Naive B cell (primary cell): ENCODE data around the gene LDLRAD4. TPM values are rescaled to one million over a fixed set of nuclear protein-coding genes. Genes with fewer than 3 reads are reported as not detected.
A peak's percentile ranks its signal among the peaks of the same experiment; 100 is the strongest.

Source experiments
- ATAC-seq, 2 donors: fragments of 150-1000 bp; cut with Tn5 transposase; 2 replicates each; pipeline ENCODE4 v1.10.0; 2021; ENCODE audit warnings: low read depth in 2 of 2, mild to moderate bottlenecking in 2 of 2, moderate library complexity in 2 of 2
- DNase-seq: peaks from one replicate; pipeline ENCODE4 v3.0.0; 2022
- H3K27ac Mint-ChIP-seq, 6 donors: one replicate each; pipeline ENCODE4 v1.8.0; 2020 to 2022; ENCODE audit warnings: mild to moderate bottlenecking in 6 of 6, mixed read lengths in 6 of 6, moderate library complexity in 5 of 6, inconsistent platforms in 2 of 6
- H3K27me3 Mint-ChIP-seq, 3 donors: one replicate each; pipeline ENCODE4 v1.8.0; 2021 to 2022; ENCODE audit warnings: mixed read lengths in 3 of 3, mild to moderate bottlenecking in 1 of 3
- H3K36me3 Mint-ChIP-seq, 2 donors: one replicate each; pipeline ENCODE4 v1.8.0; 2020 to 2022; ENCODE audit warnings: mixed read lengths in 2 of 2, inconsistent platforms in 1 of 2, mild to moderate bottlenecking in 1 of 2
- H3K4me1 Mint-ChIP-seq, 3 donors: one replicate each; pipeline ENCODE4 v1.8.0; 2020 to 2022; ENCODE audit warnings: mixed read lengths in 3 of 3, inconsistent platforms in 1 of 3, mild to moderate bottlenecking in 1 of 3, moderate library complexity in 1 of 3
- H3K4me3 Mint-ChIP-seq, 8 donors: one replicate each; pipeline ENCODE4 v1.8.0; 2020 to 2022; ENCODE audit warnings: mild to moderate bottlenecking in 8 of 8, mixed read lengths in 8 of 8, moderate library complexity in 8 of 8, inconsistent platforms in 2 of 8
- H3K9me3 Mint-ChIP-seq, 7 donors: one replicate each; pipeline ENCODE4 v1.8.0; 2020 to 2022; ENCODE audit warnings: mixed read lengths in 7 of 7, mild to moderate bottlenecking in 5 of 7, inconsistent platforms in 2 of 7, moderate library complexity in 1 of 7
- polyA plus RNA-seq, 6 donors: library from polyadenylated mRNA; unstranded; fragments of 300-500 nt; fragmentation: Illumina TruSeq; gene quantifications; one replicate each; pipeline ENCODE4 v1.2.3, GENCODE V29; 2021; ENCODE audit warnings: low read depth in 6 of 6

LDLRAD4 gene
- polyA plus RNA-seq, 6 donors from 2014 or later: 6.4 to 16.1 (median 9.2) TPM

GRCh38 chr18:13223311-13224143, 5.0 kb downstream of the LDLRAD4 start:
- H3K36me3 Mint-ChIP-seq: peaks cover 0 to 4% of the 10 kb centered on the region in 2 donors
- DNase-seq: no peak
- peaks cover 25 to 46% (median 25%) of the 10 kb centered on the region in 3 donors for H3K27me3 Mint-ChIP-seq
- no peaks in the 10 kb centered on the region for H3K9me3 Mint-ChIP-seq
- H3K27ac Mint-ChIP-seq: peak overlapping the region in 1 of 6 donors; percentile 60
- peaks cover 11% of the 10 kb centered on the region in 3 donors for H3K4me1 Mint-ChIP-seq
- no peak overlapping the region for H3K4me3 Mint-ChIP-seq
- ATAC-seq: no peak

GRCh38 chr18:13225261-13225660, 6.7 kb downstream of the LDLRAD4 start:
- Mint-ChIP-seq H3K4me3 (no peak overlapping the region), H3K27ac (no peak overlapping the region), H3K27me3 (peaks cover 12 to 31% (median 17%) of the 10 kb centered on the region in 3 donors), H3K9me3 (no peaks in the 10 kb centered on the region), H3K36me3 (peaks cover 0 to 4% of the 10 kb centered on the region in 2 donors), H3K4me1 (no peaks in the 10 kb centered on the region)
- ATAC-seq: no peak
- DNase-seq: no peak

GRCh38 chr18:13226533-13227144, 8.1 kb downstream of the LDLRAD4 start:
- Mint-ChIP-seq H3K4me1 (no peaks in the 10 kb centered on the region), H3K4me3 (no peak overlapping the region), H3K27me3 (peaks cover 5 to 18% (median 8%) of the 10 kb centered on the region in 3 donors), H3K9me3 (no peaks in the 10 kb centered on the region), H3K27ac (no peak overlapping the region), H3K36me3 (peaks cover 0 to 4% of the 10 kb centered on the region in 2 donors)
- ATAC-seq (no peak), DNase-seq (no peak)

- DNase-seq: no peak
- Mint-ChIP-seq H3K9me3 (no peaks in the 10 kb centered on the region), H3K4me3 (no peak overlapping the region), H3K4me1 (no peaks in the 10 kb centered on the region), H3K27ac (no peak overlapping the region), H3K27me3 (peaks cover 0 to 5% (median 5%) of the 10 kb centered on the region in 3 donors), H3K36me3 (peaks cover 0 to 4% of the 10 kb centered on the region in 2 donors)
- no peak for ATAC-seq
Observed at GRCh38 chr18:13227910-13228309, 9.3 kb downstream of the LDLRAD4 start.

- DNase-seq (no peak), ATAC-seq (no peak)
- peaks cover 0 to 5% (median 0%) of the 10 kb centered on the region in 3 donors for H3K27me3 Mint-ChIP-seq
- H3K4me1 Mint-ChIP-seq: no peaks in the 10 kb centered on the region
- H3K4me3 Mint-ChIP-seq: peak overlapping the region in 1 of 8 donors; percentile 26
- peaks cover 0 to 4% of the 10 kb centered on the region in 2 donors for H3K36me3 Mint-ChIP-seq
- H3K27ac Mint-ChIP-seq: no peak overlapping the region
- no peaks in the 10 kb centered on the region for H3K9me3 Mint-ChIP-seq
Observed at GRCh38 chr18:13229001-13229671, 10.6 kb downstream of the LDLRAD4 start.

- no peaks in the 10 kb centered on the region for H3K4me1 Mint-ChIP-seq
- H3K4me3 Mint-ChIP-seq: no peak overlapping the region
- ATAC-seq (no peak), DNase-seq (no peak)
- H3K27me3 Mint-ChIP-seq: no peaks in the 10 kb centered on the region
- H3K9me3 Mint-ChIP-seq: no peaks in the 10 kb centered on the region
- H3K27ac Mint-ChIP-seq: peak overlapping the region in 1 of 6 donors; percentile 24
- H3K36me3 Mint-ChIP-seq: no peaks in the 10 kb centered on the region
Observed at GRCh38 chr18:13231151-13231550, 12.6 kb downstream of the LDLRAD4 start.

GRCh38 chr18:13232086-13232917, 13.7 kb downstream of the LDLRAD4 start:
- Mint-ChIP-seq H3K36me3 (no peaks in the 10 kb centered on the region), H3K27me3 (no peaks in the 10 kb centered on the region), H3K4me3 (no peak overlapping the region), H3K27ac (peak overlapping the region in 1 of 6 donors; percentile 37), H3K9me3 (no peaks in the 10 kb centered on the region), H3K4me1 (no peaks in the 10 kb centered on the region)
- ATAC-seq (no peak), DNase-seq (no peak)

- DNase-seq (no peak), ATAC-seq (no peak)
- Mint-ChIP-seq H3K36me3 (no peaks in the 10 kb centered on the region), H3K4me1 (no peaks in the 10 kb centered on the region), H3K9me3 (no peaks in the 10 kb centered on the region), H3K4me3 (peak overlapping the region in 1 of 8 donors; percentile 52), H3K27ac (peak overlapping the region in 1 of 6 donors; percentile 37), H3K27me3 (no peaks in the 10 kb centered on the region)
Observed at GRCh38 chr18:13232971-13233786, 14.6 kb downstream of the LDLRAD4 start.

GRCh38 chr18:13233787-13234783, 15.5 kb downstream of the LDLRAD4 start:
- no peaks in the 10 kb centered on the region for H3K9me3 Mint-ChIP-seq
- ATAC-seq: no peak

GRCh38 chr18:13235421-13235831, 16.9 kb downstream of the LDLRAD4 start:
- DNase-seq (no peak), ATAC-seq (no peak)
- no peak overlapping the region for H3K4me3 Mint-ChIP-seq
- no peaks in the 10 kb centered on the region for H3K36me3 Mint-ChIP-seq
- no peaks in the 10 kb centered on the region for H3K27me3 Mint-ChIP-seq
- no peak overlapping the region for H3K27ac Mint-ChIP-seq
- H3K4me1 Mint-ChIP-seq: no peaks in the 10 kb centered on the region
- no peaks in the 10 kb centered on the region for H3K9me3 Mint-ChIP-seq

More at GRCh38 chr18:13233787-13234783, 15.5 kb downstream of the LDLRAD4 start:
- no peaks in the 10 kb centered on the region for H3K4me1 Mint-ChIP-seq
- no peak overlapping the region for H3K27ac Mint-ChIP-seq
- peak overlapping the region in 1 of 8 donors; percentile 52 for H3K4me3 Mint-ChIP-seq
- DNase-seq: no peak
- H3K27me3 Mint-ChIP-seq: no peaks in the 10 kb centered on the region
- no peaks in the 10 kb centered on the region for H3K36me3 Mint-ChIP-seq

GRCh38 chr18:13235981-13236380, 17.4 kb downstream of the LDLRAD4 start:
- no peak overlapping the region for H3K4me3 Mint-ChIP-seq
- H3K9me3 Mint-ChIP-seq: no peaks in the 10 kb centered on the region
- no peaks in the 10 kb centered on the region for H3K4me1 Mint-ChIP-seq
- ATAC-seq (no peak), DNase-seq (no peak)
- H3K36me3 Mint-ChIP-seq: no peaks in the 10 kb centered on the region
- no peaks in the 10 kb centered on the region for H3K27me3 Mint-ChIP-seq
- H3K27ac Mint-ChIP-seq: no peak overlapping the region
